Uterus (tissue), 4 donors: ENCODE results near the gene ANXA2R. TPM values are rescaled to one million over a fixed set of nuclear protein-coding genes. Genes with fewer than 3 reads are reported as not detected.

Source experiments
- DNase-seq, 2 donors: peaks; one replicate each; pipeline ENCODE4 v3.0.0-alpha.2; 2019 to 2020
- H3K27ac ChIP-seq, 2 donors: fragments of 200-600 bp; sonication (generic); 1 replicate in 1 of 2; 2 replicates in 1 of 2; pipeline ENCODE4 v1.5.1; 2016 to 2018
- H3K27me3 ChIP-seq, 2 donors: fragments of 200-600 bp; sonication (generic); one replicate each; pipeline ENCODE4 v1.5.1; 2018 to 2019; ENCODE audit warnings: control low read depth in 1 of 2
- H3K36me3 ChIP-seq, 2 donors: fragments of 200-600 bp; sonication (generic); one replicate each; pipeline ENCODE4 v1.5.1; 2019; ENCODE audit warnings: control low read depth in 1 of 2
- H3K4me1 ChIP-seq, 2 donors: fragments of 200-600 bp; sonication (generic); one replicate each; pipeline ENCODE4 v1.5.1; 2018 to 2019; ENCODE audit warnings: control low read depth in 1 of 2
- H3K4me3 ChIP-seq, 2 donors: fragments of 200-600 bp; sonication (generic); 1 replicate in 1 of 2; 2 replicates in 1 of 2; pipeline ENCODE4 v1.5.1; 2018 to 2019; ENCODE audit warnings: mild to moderate bottlenecking in 1 of 2
- H3K9me3 ChIP-seq, 2 donors: fragments of 200-600 bp; sonication (generic); one replicate each; pipeline ENCODE4 v1.5.1; 2019; ENCODE audit warnings: control low read depth in 1 of 2
- POLR2A ChIP-seq, 2 donors: fragments of 450-650 bp; IDR thresholded peaks; one replicate each; pipeline ENCODE4 v1.6.1; 2016; ENCODE audit warnings: antibody characterized with exemption in 2 of 2, mild to moderate bottlenecking in 1 of 2, moderate library complexity in 1 of 2
- intact Hi-C: fragments of 100-400 bp; cut with DNase I; formaldehyde crosslinking; loops from one replicate; pipeline ENCODE4 v1.15.1; 2023; ENCODE audit warnings: low total_unique reads
- total RNA-seq, 4 donors: library from RNA; depleted of rRNA in 3 of 4; stranded (reverse); fragments of >200 nt in 3 of 4; gene quantifications; one replicate each; pipeline versions ENCODE4 v1.1.0 to v1.2.4, GENCODE V29; 2014 to 2023
- TF ChIP-seq, protein P1 (sequence below), 4 experiments: fragments of 200-600 bp in 2 of 4; fragments of 450-650 bp in 2 of 4; sonication (generic) in 2 of 4; IDR thresholded peaks; one replicate each; pipeline ENCODE4 v1.5.1; 2016 to 2019; ENCODE audit warnings: antibody characterized with exemption in 4 of 4, mild to moderate bottlenecking in 2 of 4, moderate library complexity in 1 of 4
- donor health status: DM: yes; HTN: yes; CAD: no.

The ANXA2R gene
- total RNA-seq, 4 donors from 2014 or later, result 2.4 to 62.8 (median 8.5) TPM

DNA sequence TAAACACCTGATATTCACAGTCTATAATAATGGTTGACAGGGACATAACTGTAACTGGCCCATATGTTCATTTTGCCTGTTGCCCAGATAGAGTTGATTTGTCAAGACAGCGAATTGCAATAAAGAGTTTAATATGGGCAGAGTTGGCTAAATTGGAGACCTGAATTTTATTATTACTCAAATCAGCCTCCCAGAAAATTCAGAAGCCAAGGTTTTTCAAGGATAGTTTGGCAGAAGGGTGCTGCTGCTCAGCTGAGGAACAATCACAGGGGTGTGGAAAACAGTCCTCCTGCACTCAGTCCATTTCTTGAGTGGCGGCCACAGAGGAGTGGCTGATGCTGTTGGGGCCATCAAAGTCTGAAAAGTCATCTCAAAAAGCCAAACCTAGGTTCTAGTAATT lies 19.0 kb downstream of the ANXA2R start:
- Histone ChIP-seq H3K9me3 (no peaks in the 10 kb centered on the region), H3K27me3 (peaks cover 10 to 15% of the 10 kb centered on the region in 2 donors), H3K4me1 (no peaks in the 10 kb centered on the region), H3K4me3 (no peak overlapping the region), H3K36me3 (no peaks in the 10 kb centered on the region), H3K27ac (no peak overlapping the region)
- no peak for TF ChIP-seq POLR2A (IDR thresholded peaks at IDR 0.05)
- TF ChIP-seq, protein P1, sequence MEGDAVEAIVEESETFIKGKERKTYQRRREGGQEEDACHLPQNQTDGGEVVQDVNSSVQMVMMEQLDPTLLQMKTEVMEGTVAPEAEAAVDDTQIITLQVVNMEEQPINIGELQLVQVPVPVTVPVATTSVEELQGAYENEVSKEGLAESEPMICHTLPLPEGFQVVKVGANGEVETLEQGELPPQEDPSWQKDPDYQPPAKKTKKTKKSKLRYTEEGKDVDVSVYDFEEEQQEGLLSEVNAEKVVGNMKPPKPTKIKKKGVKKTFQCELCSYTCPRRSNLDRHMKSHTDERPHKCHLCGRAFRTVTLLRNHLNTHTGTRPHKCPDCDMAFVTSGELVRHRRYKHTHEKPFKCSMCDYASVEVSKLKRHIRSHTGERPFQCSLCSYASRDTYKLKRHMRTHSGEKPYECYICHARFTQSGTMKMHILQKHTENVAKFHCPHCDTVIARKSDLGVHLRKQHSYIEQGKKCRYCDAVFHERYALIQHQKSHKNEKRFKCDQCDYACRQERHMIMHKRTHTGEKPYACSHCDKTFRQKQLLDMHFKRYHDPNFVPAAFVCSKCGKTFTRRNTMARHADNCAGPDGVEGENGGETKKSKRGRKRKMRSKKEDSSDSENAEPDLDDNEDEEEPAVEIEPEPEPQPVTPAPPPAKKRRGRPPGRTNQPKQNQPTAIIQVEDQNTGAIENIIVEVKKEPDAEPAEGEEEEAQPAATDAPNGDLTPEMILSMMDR (IDR thresholded peaks at IDR 0.05), result no peak
- DNase-seq, result no peak
- intact Hi-C loops, result no loop called here

DNA sequence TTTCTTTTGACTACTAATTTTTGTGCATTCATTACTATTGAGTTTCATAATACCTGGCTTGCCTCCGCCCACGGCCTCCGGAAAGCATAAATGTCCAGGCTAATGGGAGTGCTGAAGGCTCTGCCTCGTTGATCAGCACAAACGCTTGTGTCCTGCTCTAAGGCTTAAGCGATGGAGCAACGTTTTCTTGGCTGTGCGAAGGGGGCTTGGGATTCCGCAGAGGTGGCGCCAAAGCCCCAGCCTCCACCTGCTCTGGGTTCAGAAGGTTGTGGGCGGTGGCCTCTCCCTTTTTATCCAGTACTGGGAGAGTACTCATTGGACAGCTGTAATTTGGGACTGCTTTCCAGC lies 19.7 kb downstream of the ANXA2R start:
- no peak for TF ChIP-seq POLR2A (IDR thresholded peaks at IDR 0.05)
- TF ChIP-seq, protein P1 (IDR thresholded peaks at IDR 0.05), result no peak
- peak overlapping the region in 1 of 2 donors; percentile 24 for H3K4me3 ChIP-seq
- H3K27me3 ChIP-seq, result peaks cover 10 to 15% of the 10 kb centered on the region in 2 donors
- intact Hi-C loops, result no loop called here
- no peaks in the 10 kb centered on the region for H3K9me3 ChIP-seq
- no peak for DNase-seq
- H3K27ac ChIP-seq, result peak overlapping the region; percentile 87 to 93
- H3K36me3 ChIP-seq, result no peaks in the 10 kb centered on the region
- no peaks in the 10 kb centered on the region for H3K4me1 ChIP-seq

DNA sequence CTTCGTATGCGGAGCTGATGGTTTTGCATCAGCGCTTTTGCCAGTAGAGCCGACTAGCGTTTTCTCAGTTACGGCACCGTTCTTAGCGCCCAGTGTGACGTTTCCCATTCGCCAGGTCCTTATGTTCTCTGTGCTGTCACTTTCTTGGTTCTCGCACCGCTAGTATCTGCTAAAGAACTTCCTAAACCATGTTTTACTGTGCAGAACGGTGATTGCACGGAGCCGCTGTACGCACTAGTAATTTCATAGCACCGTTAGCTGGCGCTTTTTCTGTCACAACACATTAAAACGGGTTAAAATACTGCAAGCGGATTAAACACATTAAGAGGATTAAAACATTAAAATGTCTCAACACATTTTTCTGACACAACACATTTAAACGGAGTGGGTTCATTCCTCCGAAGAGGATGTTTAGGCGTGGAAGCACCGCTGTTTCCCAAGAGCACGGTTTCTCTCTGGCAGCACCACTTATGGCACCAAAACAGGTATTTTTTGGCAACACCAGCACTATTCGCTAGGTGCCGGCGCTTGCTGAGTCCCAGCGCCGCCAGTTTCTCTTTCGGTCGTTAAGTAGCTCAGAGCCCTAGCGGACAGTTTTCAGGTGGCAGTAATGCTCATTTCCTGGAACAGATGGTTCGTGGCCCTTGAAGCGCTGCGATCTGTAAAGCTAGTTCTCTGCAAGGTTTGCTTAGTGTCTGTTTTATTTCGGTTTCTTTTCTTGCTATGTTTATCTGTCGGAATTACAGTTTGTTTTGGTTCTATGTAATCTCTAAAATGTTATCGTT lies 20.3 kb downstream of the ANXA2R start:
- TF ChIP-seq, protein P1 (IDR thresholded peaks at IDR 0.05), result peak in 2 of 4 experiments; percentile 20 to 44
- TF ChIP-seq POLR2A (IDR thresholded peaks at IDR 0.05), result no peak
- Histone ChIP-seq H3K27ac (peak overlapping the region; percentile 87 to 93), H3K4me3 (peak overlapping the region; percentile 24 to 52), H3K36me3 (no peaks in the 10 kb centered on the region), H3K4me1 (no peaks in the 10 kb centered on the region), H3K27me3 (peaks cover 10 to 15% of the 10 kb centered on the region in 2 donors), H3K9me3 (no peaks in the 10 kb centered on the region)
- intact Hi-C loops, result no loop called here
- DNase-seq, result peak in 1 of 2 donors; percentile 61

DNA sequence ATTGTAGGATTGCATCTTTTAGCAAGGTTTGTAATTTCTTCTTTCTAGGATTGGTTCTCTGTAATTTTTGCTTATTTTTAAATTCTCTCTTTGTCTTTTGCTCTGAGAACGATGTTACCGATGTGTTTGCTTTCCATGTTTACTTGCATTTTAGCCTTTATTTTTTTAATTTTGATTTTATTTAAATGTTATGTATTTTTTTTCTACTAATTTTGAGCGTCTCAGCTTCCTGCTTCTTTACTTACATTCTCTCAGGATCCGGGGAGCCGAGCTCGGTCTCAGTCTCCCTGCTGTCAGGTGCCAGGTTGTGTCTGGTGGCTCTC lies 20.9 kb downstream of the ANXA2R start:
- intact Hi-C loops, result no loop called here
- peak overlapping the region; percentile 24 to 52 for H3K4me3 ChIP-seq
- no peaks in the 10 kb centered on the region for H3K36me3 ChIP-seq
- DNase-seq, result no peak
- peaks cover 10 to 15% of the 10 kb centered on the region in 2 donors for H3K27me3 ChIP-seq
- H3K27ac ChIP-seq, result peak overlapping the region; percentile 87 to 93
- H3K9me3 ChIP-seq, result no peaks in the 10 kb centered on the region
- no peaks in the 10 kb centered on the region for H3K4me1 ChIP-seq
- TF ChIP-seq, protein P1 (IDR thresholded peaks at IDR 0.05), result no peak
- no peak for TF ChIP-seq POLR2A (IDR thresholded peaks at IDR 0.05)

DNA sequence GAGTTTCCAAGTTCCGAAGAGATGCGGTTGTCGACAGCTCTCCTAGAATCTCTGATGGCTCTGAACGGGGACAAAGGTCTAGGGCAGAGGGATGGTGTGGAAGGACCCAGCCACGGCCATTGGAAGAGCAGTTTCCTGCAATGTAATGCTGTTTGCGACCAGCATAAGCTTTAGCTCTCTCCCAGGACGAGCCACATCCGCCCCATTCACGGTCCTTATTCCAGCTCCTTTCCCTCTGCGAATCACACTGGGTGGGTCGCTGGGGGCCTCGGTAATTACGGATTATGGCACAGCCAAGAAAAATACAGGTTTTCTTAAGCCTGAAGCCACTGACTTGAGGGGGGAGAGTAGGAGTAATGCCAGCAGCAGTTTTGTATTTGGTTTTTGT lies 22.7 kb downstream of the ANXA2R start:
- intact Hi-C loops, result no loop called here
- TF ChIP-seq, protein P1 (IDR thresholded peaks at IDR 0.05), result no peak
- no peak for TF ChIP-seq POLR2A (IDR thresholded peaks at IDR 0.05)
- Histone ChIP-seq H3K27me3 (peaks cover 10% of the 10 kb centered on the region in 2 donors), H3K36me3 (no peaks in the 10 kb centered on the region), H3K9me3 (no peaks in the 10 kb centered on the region), H3K4me3 (peak overlapping the region; percentile 40 to 52), H3K4me1 (no peaks in the 10 kb centered on the region), H3K27ac (peak overlapping the region; percentile 87 to 93)
- DNase-seq, result no peak
